ENCODE measurements around the gene TMEM53. TPM values are rescaled to one million over a fixed set of nuclear protein-coding genes. Genes with fewer than 3 reads are reported as not detected.
A peak's percentile ranks its signal among the peaks of the same experiment; 100 is the strongest.
"Not testable (repeated sequence)": the region's sequence is repeated elsewhere in the genome, so short reads cannot be mapped to it uniquely, and the experiment has no call there.

TMEM53 gene
- total RNA-seq, 2 donors from 2014 or later = 3.9 to 12.9 TPM

DNA sequence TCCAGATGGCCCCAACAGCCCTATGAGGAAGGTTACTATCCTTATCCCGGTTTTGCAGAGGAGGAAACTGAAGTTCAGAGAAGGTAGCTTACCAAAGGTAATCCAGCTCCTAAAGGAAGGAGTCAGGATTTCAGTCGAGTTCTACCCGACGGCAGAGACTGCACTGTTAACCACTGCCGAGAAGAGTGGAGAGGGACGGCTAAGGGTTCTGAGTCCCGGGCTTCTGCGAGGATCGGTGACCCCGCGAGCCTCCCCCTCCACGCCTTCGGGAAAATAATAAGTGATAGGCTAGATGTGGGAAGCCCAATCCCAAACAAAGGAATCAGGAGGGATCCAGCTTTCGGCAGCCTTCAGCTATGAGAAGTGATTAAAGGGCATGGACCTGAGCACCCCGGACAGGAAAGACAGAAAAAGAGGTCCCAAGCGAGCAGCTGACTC is 587 bp downstream of the TMEM53 start:
- peak overlapping the region; percentile 84 to 94 for H3K27ac ChIP-seq
- H3K9me3 ChIP-seq = no peaks in the 10 kb centered on the region
- no peaks in the 10 kb centered on the region for H3K27me3 ChIP-seq (replicated peaks; ENCODE audit: insufficient read depth)
- no peak for ATAC-seq (ENCODE audit: insufficient number of reproducible peaks, low FRiP score, low read depth)
- peaks cover 13 to 30% of the 10 kb centered on the region in 2 donors for H3K4me1 ChIP-seq (ENCODE audit: control insufficient read depth in 1 of 2, low read depth in 2 of 2)
- peak overlapping the region; percentile 76 for H3K4me3 ChIP-seq
- H3K36me3 ChIP-seq = no peaks in the 10 kb centered on the region
- TF ChIP-seq, protein P1, sequence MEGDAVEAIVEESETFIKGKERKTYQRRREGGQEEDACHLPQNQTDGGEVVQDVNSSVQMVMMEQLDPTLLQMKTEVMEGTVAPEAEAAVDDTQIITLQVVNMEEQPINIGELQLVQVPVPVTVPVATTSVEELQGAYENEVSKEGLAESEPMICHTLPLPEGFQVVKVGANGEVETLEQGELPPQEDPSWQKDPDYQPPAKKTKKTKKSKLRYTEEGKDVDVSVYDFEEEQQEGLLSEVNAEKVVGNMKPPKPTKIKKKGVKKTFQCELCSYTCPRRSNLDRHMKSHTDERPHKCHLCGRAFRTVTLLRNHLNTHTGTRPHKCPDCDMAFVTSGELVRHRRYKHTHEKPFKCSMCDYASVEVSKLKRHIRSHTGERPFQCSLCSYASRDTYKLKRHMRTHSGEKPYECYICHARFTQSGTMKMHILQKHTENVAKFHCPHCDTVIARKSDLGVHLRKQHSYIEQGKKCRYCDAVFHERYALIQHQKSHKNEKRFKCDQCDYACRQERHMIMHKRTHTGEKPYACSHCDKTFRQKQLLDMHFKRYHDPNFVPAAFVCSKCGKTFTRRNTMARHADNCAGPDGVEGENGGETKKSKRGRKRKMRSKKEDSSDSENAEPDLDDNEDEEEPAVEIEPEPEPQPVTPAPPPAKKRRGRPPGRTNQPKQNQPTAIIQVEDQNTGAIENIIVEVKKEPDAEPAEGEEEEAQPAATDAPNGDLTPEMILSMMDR (IDR thresholded peaks at IDR 0.05) = no peak
- DNase-seq (ENCODE audit: low spot score) = no peak

- Histone ChIP-seq H3K27ac (peak overlapping the region; percentile 84 to 94), H3K4me1 (ENCODE audit: control insufficient read depth in 1 of 2, low read depth in 2 of 2) (peaks cover 13 to 30% of the 10 kb centered on the region in 2 donors), H3K36me3 (no peaks in the 10 kb centered on the region), H3K4me3 (peak overlapping the region; percentile 76), H3K9me3 (no peaks in the 10 kb centered on the region), H3K27me3 (replicated peaks; ENCODE audit: insufficient read depth) (no peaks in the 10 kb centered on the region)
- ATAC-seq (ENCODE audit: insufficient number of reproducible peaks, low FRiP score, low read depth) (no peak), DNase-seq (ENCODE audit: low spot score) (no peak)
- TF ChIP-seq, protein P1 (IDR thresholded peaks at IDR 0.05) = no peak
These were observed 1.2 kb downstream of the TMEM53 start for GRCh38 chr1:44672961-44673674.

GRCh38 chr1:44672254-44672955 is 1.9 kb downstream of the TMEM53 start:
- ATAC-seq (ENCODE audit: insufficient number of reproducible peaks, low FRiP score, low read depth) (no peak), DNase-seq (ENCODE audit: low spot score) (no peak)
- TF ChIP-seq, protein P1 (IDR thresholded peaks at IDR 0.05) = no peak
- Histone ChIP-seq H3K4me3 (no peak overlapping the region), H3K9me3 (no peaks in the 10 kb centered on the region), H3K4me1 (ENCODE audit: control insufficient read depth in 1 of 2, low read depth in 2 of 2) (peaks cover 11 to 30% of the 10 kb centered on the region in 2 donors), H3K36me3 (no peaks in the 10 kb centered on the region), H3K27me3 (replicated peaks; ENCODE audit: insufficient read depth) (no peaks in the 10 kb centered on the region), H3K27ac (peak overlapping the region in 1 of 2 donors; percentile 84)

- ATAC-seq (ENCODE audit: insufficient number of reproducible peaks, low FRiP score, low read depth) = no peak
- Histone ChIP-seq H3K9me3 (no peaks in the 10 kb centered on the region), H3K36me3 (no peaks in the 10 kb centered on the region), H3K27ac (no peak overlapping the region), H3K4me3 (no peak overlapping the region), H3K4me1 (ENCODE audit: control insufficient read depth in 1 of 2, low read depth in 2 of 2) (peaks cover 10 to 30% of the 10 kb centered on the region in 2 donors), H3K27me3 (replicated peaks; ENCODE audit: insufficient read depth) (no peaks in the 10 kb centered on the region)
- DNase-seq (ENCODE audit: low spot score) = no peak
- TF ChIP-seq, protein P1 (IDR thresholded peaks at IDR 0.05) = no peak
These were observed 3.3 kb downstream of the TMEM53 start for GRCh38 chr1:44670751-44671640.

DNA sequence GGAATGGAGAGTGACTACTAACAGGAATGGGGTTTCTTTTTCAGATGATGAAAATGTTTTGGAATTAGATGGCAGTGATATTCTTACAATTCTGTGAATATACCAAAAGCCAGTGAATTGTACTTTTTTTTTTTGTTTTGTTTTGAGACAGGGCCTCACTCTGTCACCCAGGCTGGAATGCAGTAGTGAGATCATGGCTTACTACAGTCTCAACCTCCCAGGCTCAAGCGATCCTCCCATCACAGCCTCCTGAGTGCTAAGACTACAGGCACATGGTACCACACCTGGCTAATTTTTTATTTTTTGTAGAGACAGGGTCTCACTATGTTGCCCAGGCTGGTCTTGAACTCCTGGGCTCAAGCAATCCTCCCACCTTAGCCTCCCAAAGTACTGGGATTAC is 7.6 kb downstream of the TMEM53 start:
- not testable (repeated sequence) for DNase-seq (ENCODE audit: low spot score); H3K4me1 ChIP-seq (ENCODE audit: control insufficient read depth in 1 of 2, low read depth in 2 of 2)

More for the DNA sequence above, 7.6 kb downstream of the TMEM53 start:
- not testable (repeated sequence) for H3K36me3 ChIP-seq; H3K27me3 ChIP-seq (replicated peaks; ENCODE audit: insufficient read depth); ATAC-seq (ENCODE audit: insufficient number of reproducible peaks, low FRiP score, low read depth); H3K27ac ChIP-seq; H3K9me3 ChIP-seq; H3K4me3 ChIP-seq
